ENCODE results near the gene TBXA2R. TPM values are rescaled to one million over a fixed set of nuclear protein-coding genes. Genes with fewer than 3 reads are reported as not detected.

The TBXA2R gene
- total and polyA plus RNA-seq, 2 donors (not counting 3 experiments of a cell fraction or from before 2014, with no cell fraction given) = 2.4 to 2.9 TPM

DNA sequence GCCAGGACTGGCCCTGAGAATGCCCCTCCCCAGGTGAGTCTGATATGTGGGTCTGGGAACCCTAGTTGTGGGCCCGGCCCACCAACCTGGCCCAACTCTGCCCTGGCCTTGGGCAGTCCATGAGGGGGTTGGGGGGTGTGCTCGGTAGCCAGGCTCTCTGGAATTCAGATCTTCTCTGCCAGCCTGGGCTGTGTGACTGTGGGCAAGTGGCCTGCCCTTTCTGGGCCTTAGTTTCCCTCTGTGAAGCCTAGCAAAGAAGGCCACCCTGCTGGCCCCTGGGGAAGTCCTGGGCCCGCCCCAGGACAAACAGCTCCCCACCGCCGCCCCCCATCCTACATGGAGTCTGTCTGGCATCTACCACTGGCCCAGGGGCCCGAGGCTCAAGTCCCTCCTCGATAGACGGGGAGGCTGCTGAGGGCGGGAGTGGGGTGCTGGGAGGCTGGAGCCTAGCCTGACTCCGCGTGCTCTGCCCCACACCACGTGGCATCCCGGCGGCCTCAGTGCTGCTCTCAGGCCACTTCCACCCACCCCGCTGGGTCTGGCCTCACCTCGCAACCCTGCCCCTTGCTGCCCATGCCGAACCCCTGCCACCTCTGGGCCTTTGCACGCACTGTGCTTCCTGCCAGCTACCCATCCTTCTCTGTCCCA, 8.3 kb upstream of the TBXA2R start:
- dilution Hi-C loops (cut with MboI; ENCODE audit: extremely low pct_ligation_motif_present, low sequenced_read_pairs) = no loop called here
- DNase-seq (ENCODE audit: low read depth, low spot score) (no peak), FAIRE-seq (no peak)
- ChIA-PET POLR2A (no interaction called here), CTCF (interaction anchor here (1.0 to 1.3 kb wide), 3 partner anchors 61 to 310 kb away, joined by 3 to 5 read pairs (median 4); no protein-coding TSS in a partner anchor)
- Histone ChIP-seq H3K4me2 (ENCODE audit: insufficient read depth, low read length) (no peak overlapping the region), H3K4me3 (replicated peaks in 1 of 3; ENCODE audit: insufficient read depth in 1 of 3, low read depth in 1 of 3, low read length in 3 of 3) (no peak overlapping the region), H3K36me3 (ENCODE audit: control insufficient read depth in 2 of 2, extremely low read depth in 1 of 2, insufficient read depth in 2 of 2, low read length in 2 of 2) (peaks cover 0 to 19% of the 10 kb centered on the region in 2 experiments), H3K4me1 (ENCODE audit: control insufficient read depth, extremely low read depth, insufficient read depth, low read length) (no peaks in the 10 kb centered on the region), H2AFZ (ENCODE audit: low read depth, low read length) (no peak overlapping the region), H4K20me1 (replicated peaks; ENCODE audit: control insufficient read depth, extremely low read depth, insufficient read depth, low read length) (no peaks in the 10 kb centered on the region), H3K27ac (ENCODE audit: insufficient read depth, low read depth, low read length) (no peak overlapping the region), H3K9ac (replicated peaks; ENCODE audit: extremely low read depth, insufficient read depth, low read length) (no peak overlapping the region), H3K9me3 (replicated peaks; ENCODE audit: control insufficient read depth, insufficient read depth, low read length) (no peaks in the 10 kb centered on the region), H3K79me2 (ENCODE audit: control insufficient read depth, insufficient read depth, low read length) (no peaks in the 10 kb centered on the region), H3K27me3 (ENCODE audit: control insufficient read depth in 2 of 2, insufficient read depth in 2 of 2, low read length in 2 of 2) (no peaks in the 10 kb centered on the region), H3K9me1 (replicated peaks; ENCODE audit: control insufficient read depth, extremely low read depth, insufficient read depth, low read length) (no peaks in the 10 kb centered on the region)
- TF ChIP-seq EZH2 (IDR thresholded peaks at IDR 0.05; ENCODE audit: borderline replicate concordance, low read depth, low read length, severe bottlenecking) (no peak), POLR2A (IDR thresholded peaks at IDR 0.05; ENCODE audit: low read depth, low read length) (no peak), GATA2 (IDR thresholded peaks at IDR 0.05; ENCODE audit: insufficient read depth, insufficient read length, low read depth, low read length) (no peak), POLR2AphosphoS5 (IDR thresholded peaks at IDR 0.05; ENCODE audit: insufficient read depth, low read depth, low read length) (no peak), MYC (IDR thresholded peaks at IDR 0.05; ENCODE audit: low read depth, low read length) (no peak), MAX (IDR thresholded peaks at IDR 0.05; ENCODE audit: insufficient read depth, insufficient read length) (no peak), JUN (IDR thresholded peaks at IDR 0.05; ENCODE audit: borderline replicate concordance, insufficient read depth, insufficient read length, low read depth) (no peak), FOS (IDR thresholded peaks at IDR 0.05; ENCODE audit: borderline replicate concordance, insufficient read depth, low read length) (no peak)
- TF ChIP-seq, protein P1, sequence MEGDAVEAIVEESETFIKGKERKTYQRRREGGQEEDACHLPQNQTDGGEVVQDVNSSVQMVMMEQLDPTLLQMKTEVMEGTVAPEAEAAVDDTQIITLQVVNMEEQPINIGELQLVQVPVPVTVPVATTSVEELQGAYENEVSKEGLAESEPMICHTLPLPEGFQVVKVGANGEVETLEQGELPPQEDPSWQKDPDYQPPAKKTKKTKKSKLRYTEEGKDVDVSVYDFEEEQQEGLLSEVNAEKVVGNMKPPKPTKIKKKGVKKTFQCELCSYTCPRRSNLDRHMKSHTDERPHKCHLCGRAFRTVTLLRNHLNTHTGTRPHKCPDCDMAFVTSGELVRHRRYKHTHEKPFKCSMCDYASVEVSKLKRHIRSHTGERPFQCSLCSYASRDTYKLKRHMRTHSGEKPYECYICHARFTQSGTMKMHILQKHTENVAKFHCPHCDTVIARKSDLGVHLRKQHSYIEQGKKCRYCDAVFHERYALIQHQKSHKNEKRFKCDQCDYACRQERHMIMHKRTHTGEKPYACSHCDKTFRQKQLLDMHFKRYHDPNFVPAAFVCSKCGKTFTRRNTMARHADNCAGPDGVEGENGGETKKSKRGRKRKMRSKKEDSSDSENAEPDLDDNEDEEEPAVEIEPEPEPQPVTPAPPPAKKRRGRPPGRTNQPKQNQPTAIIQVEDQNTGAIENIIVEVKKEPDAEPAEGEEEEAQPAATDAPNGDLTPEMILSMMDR (IDR thresholded peaks at IDR 0.05; ENCODE audit: extremely low read depth in 1 of 2, insufficient read depth in 1 of 2, low read depth in 1 of 2, low read length in 2 of 2) = no peak
- BruUV-seq (replicated peaks) = no TSS peak
- intact Hi-C loops (cut with micrococcal nuclease) = no loop called here

Measured in endothelial cell of umbilical vein (primary cell).